OCI-LY7 (cell line): ENCODE measurements around the gene KRTAP10-5.

Experiments
- CTCF ChIP-seq: fragments of 200-600 bp; sonication (generic); conservative IDR thresholded peaks from 2 replicates; pipeline ENCODE4 v1.5.1; 2014; ENCODE audit warnings: mild to moderate bottlenecking, antibody characterized with exemption, low read length, moderate library complexity, mixed read lengths
- EZH2phosphoT487 ChIP-seq: fragments of 200-600 bp; sonication (generic); IDR thresholded peaks from 2 replicates; pipeline ENCODE4 v1.6.1; 2018; ENCODE audit warnings: low read depth, borderline replicate concordance, mild to moderate bottlenecking, mixed run types, antibody characterized with exemption, low read length, moderate library complexity, mixed read lengths

- no peak for TF ChIP-seq CTCF
- no peak for TF ChIP-seq EZH2phosphoT487
Measured at GRCh38 chr21:44534688-44535087, 45.7 kb downstream of the KRTAP10-5 start.
